GM12864 (cell line): ENCODE results near the gene PRSS22.

Experiments
- DNase-seq: peaks from one replicate; pipeline ENCODE4 v3.0.0-alpha.2; 2011; ENCODE audit warnings: low read depth
- H3K4me3 ChIP-seq: 2 replicates; pipeline ENCODE4 v1.5.1; 2011; ENCODE audit warnings: mild to moderate bottlenecking, low read depth, low read length, control low read depth
- TF ChIP-seq, protein P1 (sequence below): IDR thresholded peaks from 2 replicates; pipeline ENCODE4 v1.5.1; 2011; ENCODE audit warnings: low read depth, mild to moderate bottlenecking, moderate library complexity, low read length, control low read depth, inconsistent platforms; ENCODE audit errors: missing control alignments

PRSS22 gene

DNA sequence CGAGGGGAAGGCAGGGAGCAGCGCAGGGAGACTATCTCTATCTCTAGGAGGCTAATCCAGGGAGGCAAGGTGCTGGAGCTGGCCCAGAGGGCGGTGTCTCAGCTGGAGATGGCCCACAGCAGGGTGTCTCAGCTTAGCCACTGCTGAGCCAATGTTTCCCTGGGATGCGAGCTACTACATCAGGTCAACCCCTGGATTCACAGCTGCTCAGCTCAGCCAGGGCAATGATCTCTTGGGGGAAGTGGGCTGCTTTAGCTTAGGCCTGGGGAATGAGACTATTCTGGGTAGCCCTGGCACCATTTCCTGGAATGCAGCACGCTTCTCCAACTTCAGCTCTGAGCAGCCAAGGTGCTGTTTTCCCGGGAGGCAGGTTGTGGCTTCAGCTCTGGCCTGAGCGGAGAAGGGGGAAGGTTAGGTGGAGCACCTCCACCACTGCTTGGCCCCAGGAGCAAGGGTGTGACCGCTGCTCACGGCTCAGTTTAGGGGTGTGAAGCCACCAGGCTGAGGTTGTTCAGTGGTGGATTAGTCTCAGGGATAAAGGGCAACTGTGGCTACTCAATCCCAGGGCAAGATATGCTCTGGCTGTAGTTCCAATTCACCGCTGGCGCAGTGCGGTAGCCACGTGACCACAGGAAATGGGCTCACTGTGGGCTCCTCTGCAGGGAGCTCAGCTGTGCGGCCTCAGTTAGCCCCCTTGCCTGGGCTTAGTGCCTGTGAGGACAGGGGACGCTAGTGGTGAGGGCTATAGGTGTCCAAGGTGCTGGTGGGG, 46.1 kb downstream of the PRSS22 start:
- H3K4me3 ChIP-seq: no peak overlapping the region
- no peak for DNase-seq
- TF ChIP-seq, protein P1, sequence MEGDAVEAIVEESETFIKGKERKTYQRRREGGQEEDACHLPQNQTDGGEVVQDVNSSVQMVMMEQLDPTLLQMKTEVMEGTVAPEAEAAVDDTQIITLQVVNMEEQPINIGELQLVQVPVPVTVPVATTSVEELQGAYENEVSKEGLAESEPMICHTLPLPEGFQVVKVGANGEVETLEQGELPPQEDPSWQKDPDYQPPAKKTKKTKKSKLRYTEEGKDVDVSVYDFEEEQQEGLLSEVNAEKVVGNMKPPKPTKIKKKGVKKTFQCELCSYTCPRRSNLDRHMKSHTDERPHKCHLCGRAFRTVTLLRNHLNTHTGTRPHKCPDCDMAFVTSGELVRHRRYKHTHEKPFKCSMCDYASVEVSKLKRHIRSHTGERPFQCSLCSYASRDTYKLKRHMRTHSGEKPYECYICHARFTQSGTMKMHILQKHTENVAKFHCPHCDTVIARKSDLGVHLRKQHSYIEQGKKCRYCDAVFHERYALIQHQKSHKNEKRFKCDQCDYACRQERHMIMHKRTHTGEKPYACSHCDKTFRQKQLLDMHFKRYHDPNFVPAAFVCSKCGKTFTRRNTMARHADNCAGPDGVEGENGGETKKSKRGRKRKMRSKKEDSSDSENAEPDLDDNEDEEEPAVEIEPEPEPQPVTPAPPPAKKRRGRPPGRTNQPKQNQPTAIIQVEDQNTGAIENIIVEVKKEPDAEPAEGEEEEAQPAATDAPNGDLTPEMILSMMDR: no peak

DNA sequence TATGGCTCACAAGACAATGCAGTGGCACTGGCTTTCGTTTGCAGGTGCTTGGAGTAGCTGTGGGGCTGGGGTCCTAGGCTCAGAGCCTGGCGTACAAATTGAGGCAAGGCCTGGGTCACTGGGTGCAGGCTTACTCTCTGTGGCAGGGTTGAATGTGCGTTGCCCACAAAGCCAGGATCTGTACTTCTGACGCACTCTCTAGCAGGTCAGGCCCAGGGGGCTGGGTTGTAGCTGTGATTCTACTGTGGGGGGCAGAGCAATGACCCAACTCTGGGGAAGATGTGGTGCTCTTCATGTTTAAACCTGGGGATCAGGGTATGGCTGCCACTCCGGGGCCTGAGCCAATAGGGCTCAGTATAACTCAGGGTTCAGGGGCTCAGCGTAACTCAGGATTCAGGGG, 47.3 kb downstream of the PRSS22 start:
- H3K4me3 ChIP-seq: no peak overlapping the region
- TF ChIP-seq, protein P1: no peak
- DNase-seq: no peak

DNA sequence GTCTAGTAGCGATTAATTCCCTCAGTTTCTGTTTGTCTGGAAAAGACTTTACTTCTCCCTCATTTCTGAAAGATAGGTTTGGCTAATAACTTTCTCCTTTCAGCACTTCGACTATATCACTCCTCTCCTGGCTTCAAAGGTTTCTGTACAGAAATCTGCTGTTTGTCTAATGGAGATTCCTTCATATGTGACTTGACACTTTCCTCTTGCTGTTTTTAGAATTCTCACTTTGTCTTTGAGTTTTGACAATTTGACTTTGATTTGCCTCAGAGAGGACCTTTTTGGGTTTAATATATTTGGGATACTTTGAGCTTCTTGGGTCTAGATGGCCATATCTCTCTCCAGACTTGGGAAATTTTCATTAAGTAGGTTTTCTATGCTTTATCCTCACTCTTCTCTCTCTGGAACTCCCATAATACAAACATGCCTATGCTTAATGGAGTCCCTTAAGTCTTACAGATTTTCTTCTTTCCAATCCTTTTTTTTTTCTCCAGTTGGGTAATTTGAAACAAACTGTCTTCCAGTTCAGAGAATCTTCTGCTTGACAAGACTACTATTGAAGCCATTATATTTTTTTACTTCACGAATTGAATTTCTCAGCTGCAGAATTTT, 48.7 kb downstream of the PRSS22 start:
- TF ChIP-seq, protein P1: no peak
- DNase-seq: no peak
- H3K4me3 ChIP-seq: no peak overlapping the region

DNA sequence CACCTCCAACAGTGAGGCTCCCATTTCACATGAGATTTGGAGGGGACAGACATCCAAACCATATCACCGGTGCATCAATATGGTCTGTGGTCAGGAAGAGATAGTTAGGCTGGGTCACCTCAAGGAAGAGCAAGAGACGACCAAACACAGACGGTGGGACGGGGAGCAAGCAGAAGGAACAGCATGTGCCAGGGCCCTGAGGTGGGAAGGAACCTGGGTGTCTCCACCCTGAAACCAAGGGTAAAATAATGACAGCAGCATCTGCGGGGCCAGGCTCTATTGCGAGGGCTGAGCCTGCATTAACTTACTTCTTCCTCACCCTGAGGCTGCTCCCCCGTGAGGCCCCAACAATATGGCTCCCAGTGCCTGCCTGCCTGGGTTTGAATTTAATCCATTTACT, 49.8 kb downstream of the PRSS22 start:
- DNase-seq: no peak
- no peak overlapping the region for H3K4me3 ChIP-seq
- TF ChIP-seq, protein P1: no peak

DNA sequence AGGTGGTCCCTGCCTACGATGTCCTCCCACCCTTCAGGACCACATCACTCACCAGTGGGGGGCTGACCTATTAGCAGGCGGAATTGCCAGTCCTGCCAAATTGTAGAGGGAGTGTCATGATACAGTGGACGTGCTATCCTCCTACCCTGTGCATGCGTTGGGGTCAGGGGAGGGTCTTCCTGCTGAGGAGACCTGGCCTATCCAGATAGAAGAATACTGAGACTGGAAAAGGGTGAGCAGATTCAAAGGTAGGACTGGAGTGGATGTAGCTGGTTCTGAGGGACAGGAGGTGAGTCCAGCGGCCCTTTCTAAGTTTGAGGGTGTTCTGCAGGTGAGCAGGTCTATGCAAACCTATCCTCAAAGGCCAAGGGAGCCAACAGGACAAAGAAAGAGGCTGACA, 51.7 kb downstream of the PRSS22 start:
- TF ChIP-seq, protein P1: no peak
- no peak for DNase-seq

DNA sequence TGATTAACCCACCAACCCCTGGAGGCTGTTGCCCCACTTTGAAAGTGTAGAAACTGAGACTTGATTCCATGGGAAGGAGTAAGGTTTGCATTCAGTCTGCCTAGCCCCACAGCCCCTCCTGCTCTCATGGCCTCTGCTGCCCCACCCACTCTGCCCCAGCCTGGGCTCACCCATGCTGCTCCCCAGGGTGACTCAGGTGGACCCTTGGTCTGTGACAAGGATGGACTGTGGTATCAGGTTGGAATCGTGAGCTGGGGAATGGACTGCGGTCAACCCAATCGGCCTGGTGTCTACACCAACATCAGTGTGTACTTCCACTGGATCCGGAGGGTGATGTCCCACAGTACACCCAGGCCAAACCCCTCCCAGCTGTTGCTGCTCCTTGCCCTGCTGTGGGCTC, 53.2 kb downstream of the PRSS22 start:
- TF ChIP-seq, protein P1: no peak
- no peak overlapping the region for H3K4me3 ChIP-seq
- no peak for DNase-seq

More for the DNA sequence above, 51.7 kb downstream of the PRSS22 start:
- no peak overlapping the region for H3K4me3 ChIP-seq
